Effector CD8-positive, alpha-beta T cell (primary cell): ENCODE measurements around the gene EFCAB12.
"Not testable (repeated sequence)": the region's sequence is repeated elsewhere in the genome, so short reads cannot be mapped to it uniquely, and the experiment has no call there.

ENCODE experiments used
- DNase-seq: peaks from one replicate; lab custom pipeline; 2025; lab: John Stamatoyannopoulos, UW

The EFCAB12 gene

DNA sequence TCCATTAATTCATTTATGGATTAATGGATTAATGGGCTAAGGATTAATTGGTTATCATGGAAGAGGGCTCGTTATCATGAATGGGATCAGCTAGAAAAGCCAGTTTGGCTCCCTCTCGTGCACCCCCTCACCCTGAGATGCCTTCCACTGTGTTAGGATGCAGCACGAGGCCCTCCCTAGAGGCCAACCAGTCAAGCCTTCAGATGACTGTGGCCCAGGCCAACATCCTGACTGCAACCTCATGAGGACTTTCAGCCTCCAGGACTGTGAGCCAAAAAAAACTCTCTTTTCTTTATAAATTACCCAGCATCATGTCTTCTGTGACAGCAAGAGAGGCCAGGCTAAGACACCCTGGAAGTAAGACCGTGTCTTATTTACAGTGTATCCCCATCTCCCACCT is 9.0 kb downstream of the EFCAB12 start:
- no peak for DNase-seq

DNA sequence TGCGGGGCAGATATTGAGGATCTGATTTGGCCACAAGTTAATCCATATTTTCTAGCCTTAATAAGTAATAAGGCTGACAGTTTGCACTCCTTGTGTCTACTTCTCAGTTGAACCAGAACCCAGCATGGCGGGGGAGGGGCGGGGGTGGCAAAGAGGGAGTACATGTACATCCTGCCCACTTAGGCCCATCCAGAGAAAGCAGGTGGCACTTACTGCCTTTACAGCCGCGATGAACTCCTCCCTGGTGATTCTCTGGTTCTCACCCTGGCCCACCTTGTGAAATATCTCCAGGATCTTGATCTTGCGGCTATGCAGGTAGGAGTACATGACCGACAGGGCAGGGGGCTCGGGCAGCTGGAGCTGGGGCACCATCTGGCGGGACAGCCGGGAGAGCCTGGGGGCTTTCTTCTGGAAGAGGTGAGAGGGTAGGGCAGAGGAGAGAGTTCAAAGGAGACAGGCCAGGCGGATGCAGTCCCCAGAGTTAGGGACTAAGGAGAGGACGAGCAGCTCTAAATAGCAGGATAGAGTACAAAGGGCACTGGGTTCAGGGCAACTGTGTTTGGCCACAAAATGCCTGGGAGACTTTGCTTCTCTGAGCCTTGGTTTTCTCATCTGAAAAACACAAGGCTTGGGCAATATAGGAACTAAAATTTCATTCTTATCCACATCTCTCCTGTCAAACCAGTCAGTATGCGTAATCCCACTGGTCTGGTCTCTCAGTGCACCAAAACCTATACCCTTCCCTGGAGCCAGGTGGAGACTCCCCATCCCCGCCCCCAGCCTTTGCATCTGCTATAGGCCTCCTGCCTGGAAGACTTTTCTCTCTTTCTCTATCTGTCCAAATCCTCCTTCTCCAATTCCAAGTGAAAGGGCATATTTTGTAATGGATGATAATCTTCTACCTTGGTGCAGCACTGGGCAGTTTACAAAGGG is 10.1 kb downstream of the EFCAB12 start:
- no peak for DNase-seq

- DNase-seq: no peak
These were observed 11.1 kb downstream of the EFCAB12 start for GRCh38 chr3:129417326-129417725.

DNA sequence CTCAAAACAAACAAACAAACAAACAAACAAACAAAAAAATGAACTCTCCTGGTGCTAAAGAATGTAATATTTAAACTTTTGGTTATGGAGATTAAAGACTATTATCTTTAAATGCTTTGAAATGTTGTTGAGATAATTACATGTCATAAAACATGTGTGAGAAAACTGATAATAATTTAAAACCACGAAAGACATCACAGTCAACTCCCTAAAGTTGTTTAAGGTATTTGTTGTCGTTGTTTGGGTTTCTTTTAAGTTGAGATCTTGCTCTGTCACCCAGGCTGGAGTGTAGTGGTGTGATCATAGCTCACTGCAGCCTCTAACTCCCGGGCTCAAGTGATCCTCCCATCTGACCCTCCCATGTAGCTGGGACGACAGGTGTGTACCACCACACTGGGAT is 12.0 kb downstream of the EFCAB12 start:
- no peak for DNase-seq

- no peak for DNase-seq
These were observed 12.6 kb downstream of the EFCAB12 start for GRCh38 chr3:129415830-129416229.

GRCh38 chr3:129415378-129415777 is 13.1 kb downstream of the EFCAB12 start:
- DNase-seq: no peak

DNA sequence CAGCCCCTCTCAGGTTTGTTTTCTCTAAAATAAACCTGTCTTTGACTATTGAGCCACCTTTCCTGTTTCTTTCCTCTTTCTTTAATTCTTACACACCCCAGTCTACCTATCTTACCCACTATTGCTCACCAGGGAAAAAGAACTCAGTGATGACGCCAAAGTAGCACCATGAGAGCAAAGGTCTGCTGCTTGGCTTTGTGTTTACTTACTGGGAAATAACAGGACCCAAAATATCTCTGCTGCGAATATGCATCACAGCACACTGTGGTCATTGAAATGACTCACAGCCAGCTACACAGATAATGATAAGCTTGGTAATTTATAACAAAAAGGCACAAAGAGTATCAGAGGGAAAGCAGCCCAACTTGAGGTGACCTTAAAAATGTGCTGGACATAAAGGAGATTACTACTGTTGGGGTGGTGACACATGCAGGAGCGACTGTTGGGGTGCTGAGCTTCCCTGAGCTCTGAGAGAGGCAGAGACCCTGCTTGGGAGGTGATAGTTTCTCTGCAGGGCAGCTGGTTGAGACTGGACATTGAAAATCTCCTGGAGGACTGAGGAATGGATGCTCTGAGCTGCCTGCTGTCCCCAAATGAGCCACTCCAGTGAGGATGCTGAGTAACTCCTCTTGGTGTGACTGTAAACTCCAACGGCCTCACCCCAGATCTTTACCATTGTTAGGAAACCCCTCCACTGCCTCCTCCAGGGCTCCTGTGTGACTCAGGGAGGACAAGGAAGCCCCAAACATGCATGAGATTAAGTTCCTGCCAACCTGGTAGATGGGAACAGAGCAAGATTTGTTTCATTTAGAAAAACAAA is 14.5 kb downstream of the EFCAB12 start:
- DNase-seq: no peak

- DNase-seq: not testable (repeated sequence)
These were observed 15.2 kb downstream of the EFCAB12 start for GRCh38 chr3:129413238-129413637.

DNA sequence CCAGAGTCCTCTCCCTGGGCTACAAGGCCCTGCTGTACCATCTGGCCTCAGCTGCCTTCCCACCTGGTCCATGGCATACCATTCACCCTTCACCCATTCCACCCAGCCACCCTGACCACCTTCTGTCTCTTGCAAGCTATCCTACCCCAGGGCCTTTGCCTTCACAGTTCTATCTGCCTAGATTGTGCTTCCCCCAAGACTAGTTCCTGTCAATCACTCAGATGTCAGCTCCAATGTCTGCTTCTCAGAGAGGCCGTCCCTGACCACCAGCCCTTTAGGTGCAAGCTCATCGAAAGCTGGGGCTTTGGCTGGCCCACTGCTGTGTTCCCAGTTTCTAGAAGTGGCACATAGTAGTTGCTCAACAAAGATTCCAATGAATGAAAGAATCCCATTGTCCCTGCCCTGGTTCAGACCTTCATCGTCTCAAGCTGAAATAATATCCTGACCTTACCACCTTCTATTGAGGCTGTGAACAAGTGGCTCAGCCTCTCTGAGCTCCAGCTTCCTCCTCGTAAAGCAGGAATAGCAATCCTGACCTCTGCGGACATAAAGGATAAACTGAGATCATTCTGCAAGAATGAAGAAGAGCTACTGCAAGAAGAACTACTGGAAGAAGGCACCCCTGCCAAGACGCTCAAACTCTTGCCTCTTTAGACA is 15.8 kb downstream of the EFCAB12 start:
- no peak for DNase-seq

GRCh38 chr3:129410971-129411370 is 17.5 kb downstream of the EFCAB12 start:
- no peak for DNase-seq

- DNase-seq: no peak
These were observed 18.9 kb downstream of the EFCAB12 start for GRCh38 chr3:129409541-129409940.

DNA sequence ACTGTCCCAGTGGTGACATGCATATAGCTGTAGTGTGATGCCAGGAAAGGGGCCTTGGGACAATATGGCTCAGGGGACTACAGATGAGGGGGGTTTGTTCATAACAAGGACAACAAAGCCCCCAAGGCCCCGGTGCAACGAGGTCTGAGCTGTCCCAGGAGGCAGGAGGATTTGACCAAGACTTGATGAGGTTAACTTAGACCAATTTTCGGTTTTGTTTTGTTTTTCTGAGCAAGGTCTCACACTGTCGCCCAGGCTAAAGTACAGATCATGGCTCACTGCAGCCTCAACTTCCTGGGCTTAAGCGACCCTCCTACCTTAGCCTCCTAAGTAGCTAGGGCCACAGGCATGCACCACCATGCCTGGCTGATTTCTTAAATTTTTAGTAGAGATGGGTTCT is 23.8 kb downstream of the EFCAB12 start:
- DNase-seq: no peak

- DNase-seq: no peak
These were observed 24.3 kb downstream of the EFCAB12 start for GRCh38 chr3:129404130-129404529.

GRCh38 chr3:129403450-129403849 is 25.0 kb downstream of the EFCAB12 start:
- DNase-seq: no peak

- DNase-seq: no peak
These were observed 25.8 kb downstream of the EFCAB12 start for GRCh38 chr3:129402616-129403015.

- DNase-seq: no peak
These were observed 26.2 kb downstream of the EFCAB12 start for GRCh38 chr3:129402210-129402609.

DNA sequence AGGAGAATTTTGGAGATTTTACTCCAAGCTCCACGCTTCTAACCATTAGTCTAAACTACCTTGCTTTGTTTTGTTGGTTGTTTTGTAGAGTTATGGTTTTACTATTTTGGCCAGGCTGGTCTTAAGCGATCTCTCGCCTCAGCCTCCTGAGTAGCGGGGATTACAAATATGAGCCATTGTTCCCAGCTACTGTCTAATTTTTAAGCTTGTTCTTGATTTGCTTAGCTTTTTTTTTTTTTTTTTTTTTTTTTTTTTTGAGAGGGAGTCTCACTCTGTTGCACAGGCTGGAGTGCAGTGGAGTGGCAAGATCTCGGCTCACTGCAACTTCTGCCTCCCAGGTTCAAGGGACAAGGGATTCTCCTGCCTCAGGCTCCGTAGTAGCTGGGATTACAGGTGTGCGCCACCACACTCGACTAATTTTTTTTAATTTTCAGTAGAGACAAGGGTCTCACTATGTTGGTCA is 28.5 kb downstream of the EFCAB12 start:
- DNase-seq: no peak

GRCh38 chr3:129399145-129399894 is 29.1 kb downstream of the EFCAB12 start:
- peak; percentile 67 for DNase-seq

GRCh38 chr3:129398803-129399144 is 29.7 kb downstream of the EFCAB12 start:
- DNase-seq: no peak

DNA sequence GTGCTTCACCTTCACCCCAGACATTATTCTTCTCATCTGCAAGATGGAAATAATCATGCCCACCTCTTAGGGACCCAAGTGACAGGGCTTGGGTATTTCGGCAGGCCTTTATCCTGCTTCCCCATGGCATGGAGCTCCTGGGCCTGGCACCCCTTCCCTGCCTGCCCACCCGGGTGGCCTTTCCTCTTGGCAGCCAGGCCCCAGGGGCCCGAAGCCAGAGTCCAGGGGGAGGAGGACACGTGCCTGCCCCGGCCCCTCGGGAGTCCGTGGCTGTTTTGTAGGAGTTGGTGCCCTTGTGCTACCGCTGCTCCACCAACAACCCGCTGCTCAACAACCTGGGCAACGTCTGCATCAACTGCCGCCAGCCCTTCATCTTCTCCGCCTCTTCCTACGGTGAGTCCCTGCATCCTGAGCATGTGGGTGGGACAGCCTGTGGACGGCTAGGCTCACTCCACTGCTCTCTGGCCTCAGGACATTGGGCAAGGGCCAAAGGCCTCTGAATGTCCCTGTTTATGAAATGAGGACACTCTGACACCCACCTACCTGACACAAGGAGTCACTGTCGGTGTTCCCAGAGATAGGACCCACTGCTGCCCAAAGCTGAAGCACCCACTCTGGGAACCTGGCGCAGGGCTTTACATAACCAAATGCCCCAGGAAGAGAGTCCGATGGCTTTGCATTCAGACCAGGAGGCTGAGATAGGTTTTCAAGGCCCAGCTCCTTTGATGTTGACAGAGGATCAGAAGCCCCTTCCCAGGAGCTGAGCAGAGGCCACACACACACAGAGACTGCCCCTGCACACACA is 34.5 kb downstream of the EFCAB12 start:
- not testable (repeated sequence) for DNase-seq

DNA sequence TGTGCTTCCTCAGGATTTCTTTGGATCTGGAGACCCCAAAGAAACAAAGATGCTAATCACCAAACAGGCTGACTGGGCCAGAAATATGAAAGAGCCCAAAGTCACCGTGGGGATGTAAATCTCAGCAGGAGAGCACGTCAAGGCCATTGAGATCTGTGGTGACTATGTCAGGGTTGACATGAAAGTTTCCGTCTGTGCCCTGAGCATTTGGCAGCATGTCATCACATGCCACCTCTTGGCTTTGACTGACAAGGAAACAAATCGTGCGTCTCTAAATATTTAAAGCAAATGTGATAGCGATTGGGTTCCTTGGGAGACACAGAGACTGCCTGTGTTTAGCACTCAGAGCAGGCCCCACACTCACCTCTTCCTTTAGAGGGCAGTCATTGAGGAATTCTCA is 35.2 kb downstream of the EFCAB12 start:
- no peak for DNase-seq
